Dendritic cell treated with granulocyte-macrophage colony-stimulating factor and Interleukin-4, amounts not matched to agents 40 ng/mL and 50 ng/mL, for 4 days (primary cell): Measurements from ENCODE around the gene ENTR1.

Experiments used
- H3K27ac Mint-ChIP-seq: one replicate; pipeline ENCODE4 v1.8.0; 2022; ENCODE audit warnings: mild to moderate bottlenecking, mixed read lengths
- H3K27me3 Mint-ChIP-seq: one replicate; pipeline ENCODE4 v1.8.0; 2022; ENCODE audit warnings: mild to moderate bottlenecking, mixed read lengths
- H3K36me3 Mint-ChIP-seq: one replicate; pipeline ENCODE4 v1.8.0; 2022; ENCODE audit warnings: low read depth, mixed read lengths
- H3K4me1 Mint-ChIP-seq: one replicate; pipeline ENCODE4 v1.8.0; 2022; ENCODE audit warnings: low read depth, mixed read lengths
- H3K4me3 Mint-ChIP-seq: one replicate; pipeline ENCODE4 v1.8.0; 2022; ENCODE audit warnings: mild to moderate bottlenecking, moderate library complexity, mixed read lengths
- H3K9me3 Mint-ChIP-seq: one replicate; pipeline ENCODE4 v1.8.0; 2022; ENCODE audit warnings: mixed read lengths
- intact Hi-C: fragments of 100-400 bp; cut with micrococcal nuclease; formaldehyde crosslinking; loops from one replicate; pipeline ENCODE4 v1.15.0; 2022

The ENTR1 gene

DNA sequence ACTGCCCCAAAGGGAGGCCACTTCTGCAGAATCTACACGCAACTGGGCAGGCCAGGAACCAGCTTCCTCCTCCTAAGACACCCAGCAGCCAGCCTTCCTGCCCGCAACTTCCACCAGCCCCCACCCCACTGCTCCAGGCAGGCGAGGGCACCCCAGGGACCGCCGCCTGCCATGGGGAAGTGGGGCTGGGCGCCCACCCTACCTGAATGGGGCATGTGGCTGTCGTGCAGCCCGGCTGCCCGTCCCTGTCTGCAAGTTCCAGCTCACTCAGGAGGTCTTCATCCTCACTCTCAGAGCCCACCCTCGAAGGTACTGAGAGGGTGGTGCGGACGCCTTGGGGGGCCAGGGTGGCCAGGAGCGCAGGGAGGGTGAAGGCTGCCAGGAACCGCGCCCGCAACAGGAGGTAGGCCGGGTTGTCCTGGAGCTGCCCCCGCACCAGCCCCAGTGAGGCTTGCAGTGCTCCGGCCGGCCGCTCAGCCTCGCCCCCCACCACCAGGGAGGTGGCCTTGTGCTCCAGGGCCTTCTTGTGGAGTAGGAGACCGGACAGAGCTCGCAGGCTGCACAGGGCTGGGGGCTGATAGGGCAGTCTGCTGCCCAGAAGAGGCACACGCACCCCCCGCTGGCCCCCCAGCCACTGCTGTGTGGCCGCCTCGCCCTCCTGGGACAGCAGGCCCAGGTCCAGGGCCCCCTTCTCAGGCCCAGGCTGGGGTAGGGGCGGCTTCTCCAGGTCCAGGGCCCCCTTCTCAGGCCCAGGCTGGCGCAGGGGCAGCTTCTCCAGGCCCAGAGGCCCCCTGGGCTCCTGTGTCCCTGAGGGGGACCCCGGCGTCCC is 32.9 kb downstream of the ENTR1 start:
- Mint-ChIP-seq H3K9me3 (no peaks in the 10 kb centered on the region), H3K27ac (peak overlapping the region; percentile 93), H3K4me3 (peak overlapping the region; percentile 49), H3K36me3 (peaks cover 81% of the 10 kb centered on the region), H3K4me1 (peaks cover 40% of the 10 kb centered on the region), H3K27me3 (no peaks in the 10 kb centered on the region)
- intact Hi-C loops: no loop called here

- no peaks in the 10 kb centered on the region for H3K27me3 Mint-ChIP-seq
- H3K27ac Mint-ChIP-seq: peak overlapping the region; percentile 93
- no peaks in the 10 kb centered on the region for H3K9me3 Mint-ChIP-seq
- peaks cover 81% of the 10 kb centered on the region for H3K36me3 Mint-ChIP-seq
- no peak overlapping the region for H3K4me3 Mint-ChIP-seq
- intact Hi-C loops: no loop called here
- peaks cover 49% of the 10 kb centered on the region for H3K4me1 Mint-ChIP-seq
Measured at GRCh38 chr9:136376457-136376856, 34.0 kb downstream of the ENTR1 start.

DNA sequence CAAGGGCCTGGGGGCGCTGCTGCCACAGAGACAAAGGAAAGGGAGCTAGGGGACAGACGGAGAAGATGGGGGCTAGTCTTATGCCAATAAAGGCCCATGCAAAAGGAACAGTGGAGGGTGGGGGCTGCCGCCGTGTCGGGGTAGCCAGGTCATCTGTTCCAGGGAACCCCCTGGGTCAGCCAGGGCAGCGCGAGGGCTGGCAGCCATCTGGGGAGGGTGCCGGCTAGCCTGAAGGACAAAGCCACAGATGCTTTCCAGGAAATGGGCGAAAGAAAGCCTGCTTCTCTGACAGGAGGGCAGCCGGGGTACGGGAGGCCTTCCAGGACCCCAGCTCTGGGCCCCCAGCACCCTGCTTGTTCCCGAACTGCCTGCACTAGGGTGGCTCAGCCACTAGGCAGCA is 35.3 kb downstream of the ENTR1 start:
- H3K36me3 Mint-ChIP-seq: peaks cover 81% of the 10 kb centered on the region
- intact Hi-C loops: no loop called here
- peaks cover 60% of the 10 kb centered on the region for H3K4me1 Mint-ChIP-seq
- H3K27ac Mint-ChIP-seq: peak overlapping the region; percentile 93
- no peak overlapping the region for H3K4me3 Mint-ChIP-seq
- H3K9me3 Mint-ChIP-seq: no peaks in the 10 kb centered on the region
- no peaks in the 10 kb centered on the region for H3K27me3 Mint-ChIP-seq

GRCh38 chr9:136374183-136374575 is 36.2 kb downstream of the ENTR1 start:
- intact Hi-C loops: no loop called here
- Mint-ChIP-seq H3K9me3 (no peaks in the 10 kb centered on the region), H3K4me1 (peaks cover 67% of the 10 kb centered on the region), H3K27ac (peak overlapping the region; percentile 93), H3K27me3 (no peaks in the 10 kb centered on the region), H3K36me3 (peaks cover 81% of the 10 kb centered on the region), H3K4me3 (peak overlapping the region; percentile 97)

DNA sequence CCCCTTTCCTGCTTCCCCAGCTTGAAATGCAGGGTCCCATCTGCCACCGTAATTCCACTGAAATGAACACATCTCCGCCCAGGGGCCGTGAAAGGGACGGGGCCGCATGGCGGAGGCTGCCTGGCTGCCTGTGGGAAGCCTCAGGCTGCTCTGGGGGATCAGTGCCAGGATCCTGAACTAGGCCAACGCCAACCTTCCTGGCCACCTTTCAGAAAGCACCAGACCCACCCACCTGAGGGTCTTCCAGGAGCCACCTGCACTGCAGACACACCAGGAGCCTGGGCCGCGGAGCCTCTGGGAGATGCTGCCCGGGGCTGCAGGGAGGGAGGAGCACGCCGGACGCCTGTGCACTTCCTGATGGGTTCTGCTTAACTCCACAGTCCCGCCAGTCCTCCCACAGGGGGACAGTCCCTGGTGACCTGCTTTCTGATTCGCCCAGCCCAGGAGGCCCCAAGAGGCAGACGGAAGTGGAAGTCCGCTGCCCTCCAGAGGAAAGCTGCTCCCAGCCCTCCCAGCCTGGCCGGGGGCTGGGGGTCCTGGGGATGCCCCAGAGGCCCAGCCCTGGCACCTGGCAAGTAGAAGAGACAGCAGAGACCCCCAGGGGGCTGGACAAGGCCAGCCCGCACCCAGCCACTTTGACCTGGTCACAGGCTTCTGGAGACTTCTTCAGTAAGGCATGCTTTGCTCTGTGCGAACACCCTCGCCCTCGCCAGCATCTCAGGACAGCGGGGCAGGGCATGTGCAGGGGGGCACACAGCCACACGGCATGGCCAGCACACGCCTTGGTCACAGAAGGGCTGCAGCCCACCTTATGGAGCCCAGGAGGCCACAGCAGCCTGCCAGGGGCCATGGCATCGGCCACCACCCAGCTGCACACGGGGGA is 36.9 kb downstream of the ENTR1 start, which contains the start of gene CARD9:
CARD9 (minus strand) TSS at position 370 of the 883 bp plus-strand sequence. CDS start 1,591 bp downstream, outside the sequence.
- Mint-ChIP-seq H3K4me3 (peak within 1 kb of the TSS; percentile 97), H3K36me3 (peaks cover 81% of the 10 kb centered on the region), H3K9me3 (no peaks in the 10 kb centered on the region), H3K27me3 (no peaks in the 10 kb centered on the region), H3K4me1 (peaks cover 68% of the 10 kb centered on the region), H3K27ac (peak within 1 kb of the TSS; percentile 93)
- intact Hi-C loops: loop anchor here (1.0 kb wide), 1 partner anchor 10 kb away; the partner anchor contains the start of gene DNLZ

DNA sequence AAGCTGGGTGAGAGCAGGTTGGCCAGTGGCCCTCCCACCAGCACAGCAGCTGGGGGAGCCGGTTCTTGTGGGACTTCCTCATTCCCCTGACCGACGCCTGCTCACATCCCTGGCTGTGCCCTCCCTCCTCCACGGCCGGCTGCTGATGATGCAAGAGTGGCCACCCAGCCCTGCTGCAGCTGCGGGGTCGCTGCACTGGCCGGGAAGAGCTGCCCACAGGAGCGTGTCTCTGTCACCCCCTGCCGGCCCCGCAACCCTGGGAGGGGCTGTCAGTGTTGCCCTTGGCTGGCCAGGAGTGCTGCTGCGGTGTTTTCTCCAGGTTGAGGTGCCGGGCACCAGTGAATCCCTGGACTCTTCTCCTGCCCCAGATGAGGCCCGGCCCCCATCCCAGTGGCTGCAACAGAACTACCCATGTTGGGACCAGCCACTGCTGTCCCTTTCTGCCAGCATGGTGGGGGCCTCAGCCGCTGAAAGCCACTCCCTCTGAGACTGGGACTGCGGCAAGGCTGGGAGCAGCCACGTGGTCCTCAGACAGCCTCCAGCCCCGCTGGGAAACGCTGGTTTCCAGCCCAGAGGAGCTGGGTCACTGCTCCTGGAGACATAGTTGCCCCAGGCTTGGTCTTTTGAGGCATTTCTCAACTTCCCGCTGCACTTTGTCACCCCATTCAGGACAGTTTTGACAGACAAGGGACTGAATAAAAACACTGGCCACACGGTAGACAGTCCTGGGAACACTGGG is 37.7 kb downstream of the ENTR1 start:
- intact Hi-C loops: loop anchor here (1.0 kb wide), 1 partner anchor 9 kb away; the partner anchor contains the start of gene DNLZ
- Mint-ChIP-seq H3K27ac (peak overlapping the region; percentile 93), H3K4me3 (peak overlapping the region; percentile 97), H3K4me1 (peaks cover 76% of the 10 kb centered on the region), H3K9me3 (no peaks in the 10 kb centered on the region), H3K27me3 (no peaks in the 10 kb centered on the region), H3K36me3 (peaks cover 81% of the 10 kb centered on the region)

GRCh38 chr9:136372006-136372405 is 38.4 kb downstream of the ENTR1 start:
- intact Hi-C loops: no loop called here
- H3K9me3 Mint-ChIP-seq: no peaks in the 10 kb centered on the region
- H3K36me3 Mint-ChIP-seq: peaks cover 89% of the 10 kb centered on the region
- peaks cover 77% of the 10 kb centered on the region for H3K4me1 Mint-ChIP-seq
- no peaks in the 10 kb centered on the region for H3K27me3 Mint-ChIP-seq
- H3K27ac Mint-ChIP-seq: peak overlapping the region; percentile 93
- peak overlapping the region; percentile 97 for H3K4me3 Mint-ChIP-seq

- intact Hi-C loops: no loop called here
- Mint-ChIP-seq H3K27me3 (no peaks in the 10 kb centered on the region), H3K4me1 (peaks cover 77% of the 10 kb centered on the region), H3K4me3 (peak overlapping the region; percentile 4), H3K36me3 (peaks cover 94% of the 10 kb centered on the region), H3K27ac (no peak overlapping the region), H3K9me3 (no peaks in the 10 kb centered on the region)
Measured at GRCh38 chr9:136371533-136371880, 38.9 kb downstream of the ENTR1 start.

DNA sequence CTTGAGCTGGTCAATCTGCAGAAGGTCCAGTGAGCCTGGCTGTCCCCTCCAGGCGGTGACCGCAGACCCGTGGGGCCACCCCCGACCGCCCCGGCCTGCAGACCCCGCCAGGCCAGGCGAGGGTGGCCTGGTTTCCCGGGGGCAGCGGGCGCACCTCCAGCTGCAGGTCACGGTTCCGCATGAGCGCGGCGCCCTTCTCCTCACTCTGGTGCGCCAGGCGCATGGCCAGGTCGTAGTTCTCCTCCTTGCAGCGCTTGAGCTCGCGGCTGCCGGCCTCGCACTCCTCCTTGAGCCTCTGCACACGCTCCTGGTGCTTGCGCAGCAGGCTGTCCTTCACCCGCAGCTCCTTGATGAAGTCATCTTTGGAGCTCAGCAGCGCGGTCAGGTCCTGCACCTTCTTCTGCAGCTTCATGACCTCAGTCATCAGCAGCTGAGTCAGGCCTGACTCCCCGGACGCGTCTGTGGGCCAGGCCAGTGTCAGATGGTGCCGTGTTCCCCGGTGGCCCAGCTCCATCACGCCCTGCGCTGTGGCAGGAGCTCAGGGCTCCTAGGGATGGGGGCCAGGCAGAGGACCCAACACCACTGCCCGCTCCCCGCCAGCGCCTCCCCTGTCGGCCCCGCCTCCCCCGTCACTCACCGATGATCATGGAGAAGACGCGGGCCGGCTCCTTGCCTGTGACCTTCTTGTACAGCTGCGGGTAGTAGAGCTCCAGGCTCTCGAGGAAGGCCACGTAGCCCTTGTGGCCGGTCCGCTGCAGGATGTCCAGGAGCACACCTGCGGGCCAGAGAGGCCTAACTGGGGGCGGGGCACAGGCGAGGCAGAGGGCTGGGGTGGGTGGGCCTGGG is 39.5 kb downstream of the ENTR1 start:
- peaks cover 97% of the 10 kb centered on the region for H3K36me3 Mint-ChIP-seq

DNA sequence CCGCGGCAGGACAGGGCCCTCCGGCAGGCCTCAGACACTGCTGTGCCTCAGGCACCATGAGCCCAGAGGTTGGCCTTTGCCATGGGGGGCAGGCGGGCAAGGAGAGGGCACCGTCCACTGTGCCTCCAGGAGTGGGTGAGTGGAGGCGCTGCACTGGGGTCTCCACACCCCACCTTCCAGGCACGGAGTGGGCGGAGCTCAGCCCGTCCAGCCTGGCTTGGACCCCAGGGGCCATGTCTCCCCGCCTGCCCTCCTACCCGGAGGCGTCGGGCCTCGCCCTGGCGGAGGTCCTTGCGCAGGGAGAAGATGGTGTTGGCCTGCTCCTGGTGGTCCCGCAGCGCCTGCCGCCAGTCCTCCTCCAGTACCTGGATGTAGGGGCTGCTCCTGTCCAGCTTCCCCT is 40.4 kb downstream of the ENTR1 start:
- H3K9me3 Mint-ChIP-seq: no peaks in the 10 kb centered on the region
- no peaks in the 10 kb centered on the region for H3K27me3 Mint-ChIP-seq
- intact Hi-C loops: no loop called here
- H3K4me1 Mint-ChIP-seq: peaks cover 77% of the 10 kb centered on the region
- H3K27ac Mint-ChIP-seq: no peak overlapping the region
- peaks cover 97% of the 10 kb centered on the region for H3K36me3 Mint-ChIP-seq
- no peak overlapping the region for H3K4me3 Mint-ChIP-seq

More for the DNA sequence above, 39.5 kb downstream of the ENTR1 start:
- peaks cover 77% of the 10 kb centered on the region for H3K4me1 Mint-ChIP-seq
- peak overlapping the region; percentile 17 for H3K4me3 Mint-ChIP-seq
- intact Hi-C loops: no loop called here
- no peaks in the 10 kb centered on the region for H3K9me3 Mint-ChIP-seq
- H3K27ac Mint-ChIP-seq: no peak overlapping the region
- H3K27me3 Mint-ChIP-seq: no peaks in the 10 kb centered on the region

DNA sequence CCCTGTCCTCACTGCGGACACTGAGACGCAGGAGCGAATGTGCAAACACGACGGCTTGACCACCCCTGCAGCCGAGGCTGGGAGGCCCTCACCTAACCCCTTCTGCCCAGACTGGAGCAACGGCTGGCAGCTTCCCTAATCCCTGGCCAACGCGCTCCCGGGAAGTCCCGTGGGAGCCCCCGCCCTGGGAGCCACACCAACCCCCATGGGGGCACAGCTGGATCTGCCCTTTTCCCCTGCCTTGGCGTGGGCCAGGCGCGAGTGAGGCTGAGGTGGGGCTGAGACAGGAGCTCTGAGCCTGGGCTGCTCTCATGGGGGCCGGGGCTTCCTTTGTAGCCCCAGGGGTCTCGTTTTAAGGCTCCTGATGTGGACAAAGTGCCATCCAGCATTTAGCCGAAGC is 42.2 kb downstream of the ENTR1 start:
- intact Hi-C loops: no loop called here
- H3K27ac Mint-ChIP-seq: peak overlapping the region; percentile 0

GRCh38 chr9:136367296-136368145 is 42.9 kb downstream of the ENTR1 start:
- no peak overlapping the region for H3K4me3 Mint-ChIP-seq
- intact Hi-C loops: no loop called here
- H3K36me3 Mint-ChIP-seq: peaks cover 88% of the 10 kb centered on the region
- H3K27ac Mint-ChIP-seq: peak overlapping the region; percentile 83
- no peaks in the 10 kb centered on the region for H3K27me3 Mint-ChIP-seq
- peaks cover 83% of the 10 kb centered on the region for H3K4me1 Mint-ChIP-seq
- no peaks in the 10 kb centered on the region for H3K9me3 Mint-ChIP-seq

More for the DNA sequence above, 42.2 kb downstream of the ENTR1 start:
- peaks cover 76% of the 10 kb centered on the region for H3K4me1 Mint-ChIP-seq
- H3K9me3 Mint-ChIP-seq: no peaks in the 10 kb centered on the region
- no peaks in the 10 kb centered on the region for H3K27me3 Mint-ChIP-seq
- H3K4me3 Mint-ChIP-seq: no peak overlapping the region
- peaks cover 92% of the 10 kb centered on the region for H3K36me3 Mint-ChIP-seq
